Nephron (organoid): ENCODE data around the gene LIMCH1.

ENCODE experiments used
- H3K27ac Mint-ChIP-seq, 3 experiments: 2 replicates each; pipeline ENCODE4 v1.8.0; 2020; ENCODE audit warnings: mixed read lengths in 3 of 3, mild to moderate bottlenecking in 2 of 3, moderate library complexity in 1 of 3
- H3K27me3 Mint-ChIP-seq: 2 replicates; pipeline ENCODE4 v1.8.0; 2021; ENCODE audit warnings: low read depth, mild to moderate bottlenecking, moderate library complexity, mixed read lengths
- H3K36me3 Mint-ChIP-seq: 2 replicates; pipeline ENCODE4 v1.8.0; 2020; ENCODE audit warnings: low read depth, mixed read lengths
- H3K4me1 Mint-ChIP-seq: 2 replicates; pipeline ENCODE4 v1.8.0; 2020; ENCODE audit warnings: mixed read lengths
- H3K4me3 Mint-ChIP-seq, 3 experiments: 2 replicates each; pipeline ENCODE4 v1.8.0; 2020; ENCODE audit warnings: mild to moderate bottlenecking in 3 of 3, mixed read lengths in 3 of 3, moderate library complexity in 2 of 3
- H3K9me3 Mint-ChIP-seq: 2 replicates; pipeline ENCODE4 v1.8.0; 2020; ENCODE audit warnings: mixed read lengths
- TF ChIP-seq, protein P1 (sequence below), 3 experiments: fragments of 200-600 bp; sonication (generic); IDR thresholded peaks; one replicate each; pipeline ENCODE4 v1.5.0; 2021; ENCODE audit warnings: antibody characterized with exemption in 3 of 3; ENCODE audit not compliant: unreplicated experiment in 3 of 3

The LIMCH1 gene

DNA sequence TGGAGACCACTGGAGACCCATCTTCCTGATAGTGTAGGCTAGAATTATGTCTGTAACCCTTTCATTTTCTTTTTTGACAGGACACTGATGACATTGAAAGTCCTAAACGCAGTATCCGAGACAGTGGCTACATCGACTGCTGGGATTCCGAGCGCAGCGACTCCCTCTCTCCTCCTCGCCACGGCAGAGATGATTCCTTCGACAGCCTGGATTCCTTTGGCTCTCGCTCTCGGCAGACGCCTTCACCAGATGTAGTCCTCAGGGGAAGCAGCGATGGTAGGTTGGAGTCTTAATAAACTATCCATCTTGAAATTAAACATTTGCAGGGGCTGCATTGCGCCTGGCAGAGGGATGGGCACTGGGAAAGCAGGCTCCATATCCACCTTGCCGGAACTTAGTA is 75.4 kb downstream of the LIMCH1 start:
- peak overlapping the region; percentile 72 to 81 (median 78) for H3K4me3 Mint-ChIP-seq
- peaks cover 14% of the 10 kb centered on the region for H3K36me3 Mint-ChIP-seq
- H3K27me3 Mint-ChIP-seq: peaks cover 19% of the 10 kb centered on the region
- no peaks in the 10 kb centered on the region for H3K9me3 Mint-ChIP-seq
- peak overlapping the region; percentile 71 to 90 (median 90) for H3K27ac Mint-ChIP-seq
- TF ChIP-seq, protein P1, sequence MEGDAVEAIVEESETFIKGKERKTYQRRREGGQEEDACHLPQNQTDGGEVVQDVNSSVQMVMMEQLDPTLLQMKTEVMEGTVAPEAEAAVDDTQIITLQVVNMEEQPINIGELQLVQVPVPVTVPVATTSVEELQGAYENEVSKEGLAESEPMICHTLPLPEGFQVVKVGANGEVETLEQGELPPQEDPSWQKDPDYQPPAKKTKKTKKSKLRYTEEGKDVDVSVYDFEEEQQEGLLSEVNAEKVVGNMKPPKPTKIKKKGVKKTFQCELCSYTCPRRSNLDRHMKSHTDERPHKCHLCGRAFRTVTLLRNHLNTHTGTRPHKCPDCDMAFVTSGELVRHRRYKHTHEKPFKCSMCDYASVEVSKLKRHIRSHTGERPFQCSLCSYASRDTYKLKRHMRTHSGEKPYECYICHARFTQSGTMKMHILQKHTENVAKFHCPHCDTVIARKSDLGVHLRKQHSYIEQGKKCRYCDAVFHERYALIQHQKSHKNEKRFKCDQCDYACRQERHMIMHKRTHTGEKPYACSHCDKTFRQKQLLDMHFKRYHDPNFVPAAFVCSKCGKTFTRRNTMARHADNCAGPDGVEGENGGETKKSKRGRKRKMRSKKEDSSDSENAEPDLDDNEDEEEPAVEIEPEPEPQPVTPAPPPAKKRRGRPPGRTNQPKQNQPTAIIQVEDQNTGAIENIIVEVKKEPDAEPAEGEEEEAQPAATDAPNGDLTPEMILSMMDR (IDR thresholded peaks at IDR 0.05; ENCODE audit: unreplicated experiment in 3 of 3): no peak
- peaks cover 27% of the 10 kb centered on the region for H3K4me1 Mint-ChIP-seq

DNA sequence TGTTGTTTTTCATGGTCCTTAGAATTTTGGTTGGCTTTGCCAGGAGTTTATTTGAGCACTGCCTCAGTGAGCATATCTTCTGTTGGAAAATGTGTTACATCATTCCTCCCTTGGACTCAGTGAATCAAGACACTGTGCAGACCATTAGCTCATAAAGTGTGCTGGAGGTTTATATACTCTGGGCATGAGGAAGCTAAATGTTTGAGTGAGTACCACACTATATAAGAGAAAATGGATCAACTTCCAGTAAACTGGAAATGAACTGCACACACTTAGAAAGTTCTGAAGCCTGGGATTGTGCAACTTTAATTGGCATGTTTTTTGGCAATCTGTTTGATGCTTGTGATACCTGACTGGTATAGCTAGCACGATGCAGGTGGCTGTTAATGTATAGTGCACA is 75.9 kb downstream of the LIMCH1 start:
- H3K4me3 Mint-ChIP-seq: peak overlapping the region; percentile 72 to 81 (median 78)
- H3K9me3 Mint-ChIP-seq: no peaks in the 10 kb centered on the region
- TF ChIP-seq, protein P1 (IDR thresholded peaks at IDR 0.05; ENCODE audit: unreplicated experiment in 3 of 3): no peak
- H3K4me1 Mint-ChIP-seq: peaks cover 27% of the 10 kb centered on the region
- H3K27me3 Mint-ChIP-seq: peaks cover 19% of the 10 kb centered on the region
- peaks cover 14% of the 10 kb centered on the region for H3K36me3 Mint-ChIP-seq
- peak overlapping the region; percentile 71 to 90 (median 90) for H3K27ac Mint-ChIP-seq

DNA sequence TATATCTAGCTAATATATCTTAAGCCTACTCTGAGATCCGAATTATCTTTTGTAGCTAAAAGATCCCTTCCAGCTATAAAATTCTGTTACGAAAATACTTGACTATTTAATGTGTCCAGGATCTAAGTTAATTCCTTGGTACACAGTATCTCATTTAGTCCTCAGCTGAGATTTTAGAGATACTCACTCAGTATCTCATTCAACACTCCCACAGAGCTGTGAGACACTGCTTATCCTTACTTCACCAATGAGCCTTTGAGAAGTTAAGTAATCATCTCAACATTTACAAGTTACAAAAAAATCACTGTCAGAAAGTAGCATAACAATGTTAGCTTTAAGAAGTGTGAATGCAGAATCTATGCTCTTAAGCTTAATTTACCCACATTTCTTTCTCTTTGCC is 76.6 kb downstream of the LIMCH1 start:
- Mint-ChIP-seq H3K27me3 (peaks cover 19% of the 10 kb centered on the region), H3K27ac (peak overlapping the region in 1 of 3 experiments; percentile 90), H3K4me1 (peaks cover 27% of the 10 kb centered on the region), H3K36me3 (peaks cover 21% of the 10 kb centered on the region), H3K9me3 (no peaks in the 10 kb centered on the region), H3K4me3 (peak overlapping the region in 1 of 3 experiments; percentile 81)
- TF ChIP-seq, protein P1 (IDR thresholded peaks at IDR 0.05; ENCODE audit: unreplicated experiment in 3 of 3): no peak

GRCh38 chr4:41619161-41619560 is 81.2 kb downstream of the LIMCH1 start:
- H3K9me3 Mint-ChIP-seq: no peaks in the 10 kb centered on the region
- peaks cover 24% of the 10 kb centered on the region for H3K4me1 Mint-ChIP-seq
- peaks cover 24% of the 10 kb centered on the region for H3K27me3 Mint-ChIP-seq
- H3K36me3 Mint-ChIP-seq: peaks cover 36% of the 10 kb centered on the region
- TF ChIP-seq, protein P1 (IDR thresholded peaks at IDR 0.05; ENCODE audit: unreplicated experiment in 3 of 3): no peak
- no peak overlapping the region for H3K4me3 Mint-ChIP-seq
- peak overlapping the region in 1 of 3 experiments; percentile 26 for H3K27ac Mint-ChIP-seq

- peaks cover 30% of the 10 kb centered on the region for H3K4me1 Mint-ChIP-seq
- no peaks in the 10 kb centered on the region for H3K9me3 Mint-ChIP-seq
- TF ChIP-seq, protein P1 (IDR thresholded peaks at IDR 0.05; ENCODE audit: unreplicated experiment in 3 of 3): no peak
- peaks cover 33% of the 10 kb centered on the region for H3K36me3 Mint-ChIP-seq
- H3K27me3 Mint-ChIP-seq: peaks cover 23% of the 10 kb centered on the region
- no peak overlapping the region for H3K4me3 Mint-ChIP-seq
- peak overlapping the region in 1 of 3 experiments; percentile 50 for H3K27ac Mint-ChIP-seq
These were observed 82.8 kb downstream of the LIMCH1 start for GRCh38 chr4:41620594-41621256.

GRCh38 chr4:41622787-41623186 is 84.8 kb downstream of the LIMCH1 start:
- no peaks in the 10 kb centered on the region for H3K9me3 Mint-ChIP-seq
- peaks cover 32% of the 10 kb centered on the region for H3K36me3 Mint-ChIP-seq
- H3K27me3 Mint-ChIP-seq: peaks cover 25% of the 10 kb centered on the region
- no peak overlapping the region for H3K27ac Mint-ChIP-seq
- H3K4me1 Mint-ChIP-seq: peaks cover 34% of the 10 kb centered on the region
- TF ChIP-seq, protein P1 (IDR thresholded peaks at IDR 0.05; ENCODE audit: unreplicated experiment in 3 of 3): no peak
- no peak overlapping the region for H3K4me3 Mint-ChIP-seq
